ENCODE data around the gene COL18A1. TPM values are rescaled to one million over a fixed set of nuclear protein-coding genes. Genes with fewer than 3 reads are reported as not detected.

The COL18A1 gene
- total RNA-seq, 1 donor from 2014 or later, result 52.6 TPM

DNA sequence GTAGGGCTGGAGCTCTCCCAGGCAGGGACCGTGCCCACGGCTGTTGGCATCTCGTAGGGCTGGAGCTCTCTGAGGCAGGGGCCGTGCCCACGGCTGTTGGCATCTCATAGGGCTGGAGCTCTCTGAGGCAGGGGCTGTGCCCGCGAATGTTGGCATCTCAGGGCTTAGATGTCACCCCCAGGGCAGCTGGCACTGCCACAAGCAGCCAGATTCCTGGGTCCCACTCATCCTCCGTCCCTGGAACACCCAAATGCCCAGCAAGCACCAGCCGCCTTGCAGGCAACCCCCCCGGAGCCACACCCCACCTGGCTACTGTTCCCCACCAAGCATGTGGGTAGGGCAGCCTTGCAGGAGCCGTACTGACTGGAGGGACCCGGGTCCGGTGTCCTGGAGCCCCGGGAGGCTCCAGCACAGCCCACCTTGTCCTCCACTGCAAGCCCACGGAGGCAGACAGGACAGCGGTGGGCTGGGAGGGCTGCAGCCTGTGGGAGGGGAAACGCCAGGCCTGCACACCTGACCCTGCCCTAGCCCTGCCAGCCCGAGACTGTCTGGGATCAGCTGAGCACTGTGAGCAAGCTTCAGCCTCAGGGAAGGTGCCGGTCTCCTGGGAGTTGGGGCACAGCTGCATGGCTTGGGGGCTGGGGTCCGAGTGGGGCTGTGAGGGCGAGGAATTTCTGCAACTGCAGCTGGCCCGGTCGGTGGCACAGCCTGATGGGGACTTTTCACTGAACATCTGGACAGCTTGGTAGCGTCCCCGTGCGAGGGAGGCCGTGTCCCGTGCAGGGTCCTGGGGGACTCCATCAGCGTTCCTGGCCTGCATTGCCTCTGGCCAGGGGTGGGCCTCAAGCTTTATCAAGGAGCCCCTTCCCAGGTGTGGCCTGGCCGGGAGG, 53.6 kb downstream of the COL18A1 start:
- H3K27me3 ChIP-seq, result no peaks in the 10 kb centered on the region
- Mint-ChIP-seq H3K4me1 (no peaks in the 10 kb centered on the region), H3K4me3 (no peak overlapping the region), H3K27me3 (ENCODE audit: insufficient read depth, low read depth) (peaks cover 2% of the 10 kb centered on the region), H3K27ac (no peak overlapping the region), H3K36me3 (peaks cover 21% of the 10 kb centered on the region), H3K9me3 (peaks cover 19% of the 10 kb centered on the region)
- DNase-seq (ENCODE audit: low spot score), result no peak
- H3K4me1 ChIP-seq, result no peaks in the 10 kb centered on the region
- H3K9me3 ChIP-seq (ENCODE audit: low read depth), result peaks cover 8% of the 10 kb centered on the region
- H3K27ac ChIP-seq, result no peak overlapping the region
- peaks cover 42% of the 10 kb centered on the region for H3K79me2 ChIP-seq (ENCODE audit: low read depth)
- peaks cover 8% of the 10 kb centered on the region for H3K36me3 ChIP-seq
- no peaks in the 10 kb centered on the region for H3F3A ChIP-seq (ENCODE audit: low read depth)
- H3K4me2 ChIP-seq, result no peak overlapping the region
- H4K20me1 ChIP-seq (ENCODE audit: low read depth), result peaks cover 48% of the 10 kb centered on the region
- H3K9ac ChIP-seq, result no peak overlapping the region
- no peak overlapping the region for H3K4me3 ChIP-seq
- TF ChIP-seq EZH2 (IDR thresholded peaks at IDR 0.05) (no peak), EZH2phosphoT487 (IDR thresholded peaks at IDR 0.05) (no peak)
- TF ChIP-seq, protein P1, sequence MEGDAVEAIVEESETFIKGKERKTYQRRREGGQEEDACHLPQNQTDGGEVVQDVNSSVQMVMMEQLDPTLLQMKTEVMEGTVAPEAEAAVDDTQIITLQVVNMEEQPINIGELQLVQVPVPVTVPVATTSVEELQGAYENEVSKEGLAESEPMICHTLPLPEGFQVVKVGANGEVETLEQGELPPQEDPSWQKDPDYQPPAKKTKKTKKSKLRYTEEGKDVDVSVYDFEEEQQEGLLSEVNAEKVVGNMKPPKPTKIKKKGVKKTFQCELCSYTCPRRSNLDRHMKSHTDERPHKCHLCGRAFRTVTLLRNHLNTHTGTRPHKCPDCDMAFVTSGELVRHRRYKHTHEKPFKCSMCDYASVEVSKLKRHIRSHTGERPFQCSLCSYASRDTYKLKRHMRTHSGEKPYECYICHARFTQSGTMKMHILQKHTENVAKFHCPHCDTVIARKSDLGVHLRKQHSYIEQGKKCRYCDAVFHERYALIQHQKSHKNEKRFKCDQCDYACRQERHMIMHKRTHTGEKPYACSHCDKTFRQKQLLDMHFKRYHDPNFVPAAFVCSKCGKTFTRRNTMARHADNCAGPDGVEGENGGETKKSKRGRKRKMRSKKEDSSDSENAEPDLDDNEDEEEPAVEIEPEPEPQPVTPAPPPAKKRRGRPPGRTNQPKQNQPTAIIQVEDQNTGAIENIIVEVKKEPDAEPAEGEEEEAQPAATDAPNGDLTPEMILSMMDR (IDR thresholded peaks at IDR 0.05), result no peak
- H2AFZ ChIP-seq (replicated peaks), result no peak overlapping the region

DNA sequence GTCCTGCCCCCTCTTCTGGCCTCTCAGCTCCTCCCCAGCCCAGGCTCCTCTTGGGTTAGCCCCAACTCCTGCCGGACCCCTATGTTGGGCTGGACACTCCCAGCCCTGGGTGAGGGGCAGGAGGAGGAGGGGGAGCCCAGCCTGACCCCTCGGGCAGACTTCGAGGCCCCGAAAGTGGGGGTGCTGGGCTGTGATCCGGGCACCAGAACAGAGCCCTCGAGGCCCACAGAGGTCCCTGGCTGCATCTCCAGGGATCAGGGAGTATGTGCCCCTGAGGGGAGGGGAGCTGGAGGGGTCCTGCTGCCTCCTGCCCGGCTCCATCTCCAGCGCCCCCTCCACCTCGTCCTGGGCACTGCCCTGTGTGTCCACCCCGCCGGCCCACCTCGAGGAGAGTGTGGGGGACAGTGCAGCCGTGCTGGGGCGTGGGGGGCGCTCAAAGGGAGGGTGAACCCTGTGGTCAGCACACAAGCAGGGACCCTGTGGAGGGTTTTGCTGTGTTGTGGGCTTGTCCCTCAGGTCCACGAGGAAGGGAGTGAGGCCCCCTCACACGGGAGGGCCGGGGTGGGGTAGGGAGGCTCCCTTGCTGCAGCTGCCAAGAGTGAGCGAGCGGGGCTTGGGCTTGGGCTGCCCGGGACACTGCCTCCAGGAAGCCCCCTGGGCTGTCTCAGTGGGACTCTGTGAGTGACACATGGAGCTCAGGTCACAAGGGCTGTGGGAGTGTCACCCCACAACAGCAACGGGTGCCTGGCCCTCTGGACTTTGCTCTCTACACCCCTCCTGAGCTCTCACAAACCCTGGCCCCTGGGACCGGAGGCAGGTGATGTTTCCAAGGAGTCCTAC, 54.4 kb downstream of the COL18A1 start:
- H4K20me1 ChIP-seq (ENCODE audit: low read depth), result peaks cover 43% of the 10 kb centered on the region
- no peak overlapping the region for H3K27ac ChIP-seq
- no peak overlapping the region for H3K27ac Mint-ChIP-seq
- no peak overlapping the region for H3K4me2 ChIP-seq
- peaks cover 8% of the 10 kb centered on the region for H3K9me3 ChIP-seq (ENCODE audit: low read depth)
- no peaks in the 10 kb centered on the region for H3K4me1 ChIP-seq
- H3K36me3 Mint-ChIP-seq, result peaks cover 21% of the 10 kb centered on the region
- no peak for DNase-seq (ENCODE audit: low spot score)
- peaks cover 8% of the 10 kb centered on the region for H3K36me3 ChIP-seq
- H2AFZ ChIP-seq (replicated peaks), result no peak overlapping the region
- H3K4me3 Mint-ChIP-seq, result no peak overlapping the region
- peaks cover 2% of the 10 kb centered on the region for H3K27me3 Mint-ChIP-seq (ENCODE audit: insufficient read depth, low read depth)
- H3K9me3 Mint-ChIP-seq, result peaks cover 19% of the 10 kb centered on the region
- H3F3A ChIP-seq (ENCODE audit: low read depth), result no peaks in the 10 kb centered on the region
- no peaks in the 10 kb centered on the region for H3K4me1 Mint-ChIP-seq
- no peak overlapping the region for H3K9ac ChIP-seq
- no peaks in the 10 kb centered on the region for H3K27me3 ChIP-seq
- H3K79me2 ChIP-seq (ENCODE audit: low read depth), result peaks cover 41% of the 10 kb centered on the region
- no peak overlapping the region for H3K4me3 ChIP-seq
- TF ChIP-seq EZH2phosphoT487 (IDR thresholded peaks at IDR 0.05), result no peak
- TF ChIP-seq EZH2 (IDR thresholded peaks at IDR 0.05), result no peak
- TF ChIP-seq, protein P1 (IDR thresholded peaks at IDR 0.05), result no peak

DNA sequence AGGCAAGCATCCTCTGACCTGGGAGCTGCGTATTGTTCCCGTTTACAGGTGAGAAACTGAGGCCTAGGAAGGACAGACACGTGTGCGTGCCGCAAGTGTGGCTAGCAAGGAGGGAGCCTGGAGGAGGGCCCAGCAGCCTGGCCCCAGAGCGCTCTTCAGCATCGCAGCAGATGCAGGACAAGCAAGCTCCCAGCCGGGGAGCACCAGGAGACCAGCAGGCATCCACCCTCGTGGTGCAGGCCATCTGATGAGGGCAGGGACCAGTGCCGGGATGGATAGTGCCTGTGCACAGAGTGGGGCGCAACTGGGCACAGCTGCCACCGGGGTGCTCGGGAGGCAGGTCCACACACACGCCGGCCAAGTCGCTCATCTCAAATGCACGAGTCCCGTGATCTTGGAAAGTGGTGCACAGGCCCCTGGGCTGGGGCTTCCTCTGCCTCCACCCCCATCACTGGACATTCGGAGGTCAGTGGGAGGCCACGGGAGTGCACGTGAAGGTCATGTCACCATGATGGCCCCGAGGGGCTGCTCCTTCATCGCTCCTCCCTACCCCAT, 55.1 kb downstream of the COL18A1 start:
- Histone ChIP-seq H3K79me2 (ENCODE audit: low read depth) (peaks cover 40% of the 10 kb centered on the region), H3F3A (ENCODE audit: low read depth) (no peaks in the 10 kb centered on the region), H2AFZ (replicated peaks) (no peak overlapping the region), H3K27me3 (no peaks in the 10 kb centered on the region), H3K9ac (no peak overlapping the region), H4K20me1 (ENCODE audit: low read depth) (peaks cover 41% of the 10 kb centered on the region), H3K4me2 (no peak overlapping the region), H3K4me3 (no peak overlapping the region), H3K9me3 (ENCODE audit: low read depth) (peaks cover 8% of the 10 kb centered on the region), H3K36me3 (peaks cover 8% of the 10 kb centered on the region), H3K27ac (no peak overlapping the region), H3K4me1 (no peaks in the 10 kb centered on the region)
- no peak for DNase-seq (ENCODE audit: low spot score)
- peaks cover 4% of the 10 kb centered on the region for H3K27me3 Mint-ChIP-seq (ENCODE audit: insufficient read depth, low read depth)
- no peak overlapping the region for H3K4me3 Mint-ChIP-seq
- H3K4me1 Mint-ChIP-seq, result no peaks in the 10 kb centered on the region
- H3K36me3 Mint-ChIP-seq, result peaks cover 21% of the 10 kb centered on the region
- H3K9me3 Mint-ChIP-seq, result peaks cover 19% of the 10 kb centered on the region
- TF ChIP-seq EZH2phosphoT487 (IDR thresholded peaks at IDR 0.05) (no peak), EZH2 (IDR thresholded peaks at IDR 0.05) (no peak)
- TF ChIP-seq, protein P1 (IDR thresholded peaks at IDR 0.05), result no peak
- H3K27ac Mint-ChIP-seq, result no peak overlapping the region
